IPS-20b (cell line): ENCODE data around the gene ALG14.
"Not testable (repeated sequence)": the region's sequence is repeated elsewhere in the genome, so short reads cannot be mapped to it uniquely, and the experiment has no call there.

Source experiments
- H3K27ac ChIP-seq: one replicate; pipeline ENCODE4 v1.5.1; 2013; ENCODE audit warnings: low read length
- H3K27me3 ChIP-seq: 2 replicates; pipeline ENCODE4 v1.6.1; 2013; ENCODE audit warnings: mild to moderate bottlenecking, low read length, inconsistent platforms; ENCODE audit not compliant: insufficient read depth
- H3K36me3 ChIP-seq: 2 replicates; pipeline ENCODE4 v1.6.1; 2013; ENCODE audit warnings: low read depth, mild to moderate bottlenecking, inconsistent platforms, low read length, moderate library complexity; ENCODE audit not compliant: insufficient read depth
- H3K4me1 ChIP-seq: 2 replicates; pipeline ENCODE4 v1.6.1; 2013; ENCODE audit warnings: mild to moderate bottlenecking, control low read depth, inconsistent platforms, low read length, moderate library complexity; ENCODE audit not compliant: insufficient read depth
- H3K4me3 ChIP-seq: 2 replicates; pipeline ENCODE4 v1.5.1; 2013; ENCODE audit warnings: mild to moderate bottlenecking, low read length, inconsistent platforms
- H3K9ac ChIP-seq: 2 replicates; pipeline ENCODE4 v1.6.1; 2013; ENCODE audit warnings: low read depth, mild to moderate bottlenecking, inconsistent platforms, low read length, moderate library complexity
- H3K9me3 ChIP-seq: 2 replicates; pipeline ENCODE4 v1.6.1; 2013; ENCODE audit warnings: mild to moderate bottlenecking, low read depth, low read length, inconsistent platforms; ENCODE audit not compliant: insufficient read depth

Gene ALG14

GRCh38 chr1:95039360-95040031 lies 33.3 kb downstream of the ALG14 start:
- Histone ChIP-seq H3K27ac (no peak overlapping the region), H3K9me3 (no peaks in the 10 kb centered on the region)

DNA sequence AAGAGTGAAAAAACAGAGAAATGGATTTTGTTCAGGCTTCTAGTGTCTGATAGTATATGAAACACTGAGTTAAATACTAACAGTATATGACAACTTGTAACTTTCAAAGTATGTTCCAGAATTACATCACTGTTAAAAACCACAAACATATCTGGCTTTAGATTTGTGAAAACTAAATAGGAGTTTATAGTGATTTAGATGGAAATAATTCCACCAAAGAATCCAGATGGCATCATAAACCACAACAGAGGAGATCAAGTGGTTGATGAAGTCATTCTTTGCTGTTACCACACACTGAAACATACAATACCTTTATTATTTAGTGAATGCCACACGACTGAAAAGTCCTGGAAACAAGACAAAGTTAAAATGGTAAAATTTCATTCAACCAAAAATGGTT lies 37.2 kb downstream of the ALG14 start:
- Histone ChIP-seq H3K27me3 (no peaks in the 10 kb centered on the region), H3K4me1 (no peaks in the 10 kb centered on the region), H3K27ac (no peak overlapping the region), H3K9ac (no peak overlapping the region), H3K36me3 (no peaks in the 10 kb centered on the region), H3K9me3 (no peaks in the 10 kb centered on the region), H3K4me3 (no peak overlapping the region)

More at GRCh38 chr1:95039360-95040031, 33.3 kb downstream of the ALG14 start:
- no peaks in the 10 kb centered on the region for H3K27me3 ChIP-seq
- no peak overlapping the region for H3K4me3 ChIP-seq
- H3K4me1 ChIP-seq = no peaks in the 10 kb centered on the region
- no peak overlapping the region for H3K9ac ChIP-seq
- H3K36me3 ChIP-seq = no peaks in the 10 kb centered on the region

- Histone ChIP-seq H3K27me3 (no peaks in the 10 kb centered on the region), H3K36me3 (no peaks in the 10 kb centered on the region), H3K4me3 (no peak overlapping the region), H3K27ac (no peak overlapping the region), H3K4me1 (no peaks in the 10 kb centered on the region), H3K9me3 (no peaks in the 10 kb centered on the region), H3K9ac (no peak overlapping the region)
Observed at GRCh38 chr1:95034506-95034905, 38.2 kb downstream of the ALG14 start.

DNA sequence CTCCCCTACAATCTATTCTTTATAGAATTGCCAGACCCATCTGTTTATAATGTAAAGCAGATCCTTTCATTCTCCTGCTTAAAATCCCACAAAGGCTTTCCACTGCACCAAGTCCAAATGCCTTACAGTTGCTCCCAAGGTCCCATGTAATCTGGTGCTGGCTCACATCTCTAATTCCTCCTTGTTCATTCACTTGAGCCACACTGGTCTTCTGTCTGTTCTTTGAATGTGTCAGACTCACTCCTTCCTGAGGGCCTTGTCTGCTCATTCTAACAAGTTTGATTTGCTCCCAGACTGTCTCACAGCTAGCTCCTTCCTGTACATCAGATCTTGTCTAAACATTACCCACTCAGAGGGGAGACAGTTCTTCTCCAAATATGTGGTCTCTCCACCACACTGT lies 38.9 kb downstream of the ALG14 start:
- Histone ChIP-seq H3K9ac (no peak overlapping the region), H3K9me3 (no peaks in the 10 kb centered on the region), H3K4me1 (no peaks in the 10 kb centered on the region), H3K4me3 (no peak overlapping the region), H3K27me3 (no peaks in the 10 kb centered on the region), H3K36me3 (no peaks in the 10 kb centered on the region), H3K27ac (no peak overlapping the region)

GRCh38 chr1:95029532-95029931 lies 43.2 kb downstream of the ALG14 start:
- H3K4me1 ChIP-seq = no peaks in the 10 kb centered on the region
- H3K9me3 ChIP-seq = no peaks in the 10 kb centered on the region
- H3K27ac ChIP-seq = no peak overlapping the region
- H3K4me3 ChIP-seq = no peak overlapping the region
- no peak overlapping the region for H3K9ac ChIP-seq
- no peaks in the 10 kb centered on the region for H3K36me3 ChIP-seq
- no peaks in the 10 kb centered on the region for H3K27me3 ChIP-seq

DNA sequence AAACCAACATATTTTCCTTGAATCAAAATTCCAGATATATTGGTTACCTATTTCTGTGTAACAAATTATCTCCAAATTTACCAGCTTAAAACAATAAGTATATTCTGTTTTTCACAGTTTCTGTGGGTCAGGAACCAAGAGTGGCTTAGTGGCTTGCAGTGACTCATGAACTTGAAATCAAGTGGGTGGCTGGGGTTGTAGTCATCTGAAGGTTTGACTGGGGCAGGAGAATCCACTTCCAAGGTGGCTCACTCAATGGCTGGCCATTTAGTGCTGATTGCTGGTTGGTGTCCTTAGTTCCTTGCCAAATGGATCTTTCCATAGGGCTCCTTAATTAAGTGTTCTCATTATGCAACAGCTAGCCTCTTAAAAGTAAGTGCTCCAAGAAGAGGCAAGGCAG lies 43.8 kb downstream of the ALG14 start:
- H3K9ac ChIP-seq = no peak overlapping the region
- no peaks in the 10 kb centered on the region for H3K36me3 ChIP-seq
- no peaks in the 10 kb centered on the region for H3K27me3 ChIP-seq
- no peaks in the 10 kb centered on the region for H3K4me1 ChIP-seq
- no peak overlapping the region for H3K4me3 ChIP-seq
- H3K27ac ChIP-seq = no peak overlapping the region
- no peaks in the 10 kb centered on the region for H3K9me3 ChIP-seq

GRCh38 chr1:95027046-95027445 lies 45.7 kb downstream of the ALG14 start:
- Histone ChIP-seq H3K4me1 (no peaks in the 10 kb centered on the region), H3K27me3 (no peaks in the 10 kb centered on the region), H3K36me3 (no peaks in the 10 kb centered on the region), H3K4me3 (no peak overlapping the region), H3K9ac (no peak overlapping the region), H3K27ac (no peak overlapping the region), H3K9me3 (no peaks in the 10 kb centered on the region)

- Histone ChIP-seq H3K9me3 (no peaks in the 10 kb centered on the region), H3K4me1 (no peaks in the 10 kb centered on the region), H3K36me3 (no peaks in the 10 kb centered on the region), H3K9ac (no peak overlapping the region), H3K27me3 (no peaks in the 10 kb centered on the region), H3K4me3 (no peak overlapping the region), H3K27ac (no peak overlapping the region)
Observed at GRCh38 chr1:95023399-95024043, 49.2 kb downstream of the ALG14 start.

DNA sequence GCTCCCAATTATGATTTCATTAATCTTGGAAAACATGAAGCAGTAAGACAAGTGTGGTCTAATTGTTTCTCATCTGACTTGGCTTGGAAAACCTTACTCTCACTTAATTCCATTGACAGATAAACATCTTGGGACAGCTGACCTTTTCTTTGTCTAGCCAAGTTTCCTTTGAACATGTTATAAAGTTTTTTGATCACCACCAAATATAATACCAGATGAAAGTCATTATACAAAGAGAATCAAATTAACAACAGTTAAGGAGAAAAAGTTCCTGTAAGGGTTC lies 50.2 kb downstream of the ALG14 start:
- Histone ChIP-seq H3K9ac (no peak overlapping the region), H3K4me1 (no peaks in the 10 kb centered on the region), H3K27ac (no peak overlapping the region), H3K9me3 (no peaks in the 10 kb centered on the region), H3K27me3 (no peaks in the 10 kb centered on the region), H3K4me3 (no peak overlapping the region), H3K36me3 (no peaks in the 10 kb centered on the region)

GRCh38 chr1:95021805-95022643 lies 50.7 kb downstream of the ALG14 start:
- H3K27ac ChIP-seq = no peak overlapping the region
- H3K27me3 ChIP-seq = no peaks in the 10 kb centered on the region
- no peak overlapping the region for H3K4me3 ChIP-seq
- H3K9ac ChIP-seq = no peak overlapping the region
- no peaks in the 10 kb centered on the region for H3K9me3 ChIP-seq
- no peaks in the 10 kb centered on the region for H3K36me3 ChIP-seq
- no peaks in the 10 kb centered on the region for H3K4me1 ChIP-seq

GRCh38 chr1:95021119-95021518 lies 51.6 kb downstream of the ALG14 start:
- Histone ChIP-seq H3K27me3 (no peaks in the 10 kb centered on the region), H3K9ac (no peak overlapping the region), H3K4me1 (no peaks in the 10 kb centered on the region), H3K36me3 (no peaks in the 10 kb centered on the region), H3K27ac (no peak overlapping the region), H3K9me3 (no peaks in the 10 kb centered on the region), H3K4me3 (no peak overlapping the region)

DNA sequence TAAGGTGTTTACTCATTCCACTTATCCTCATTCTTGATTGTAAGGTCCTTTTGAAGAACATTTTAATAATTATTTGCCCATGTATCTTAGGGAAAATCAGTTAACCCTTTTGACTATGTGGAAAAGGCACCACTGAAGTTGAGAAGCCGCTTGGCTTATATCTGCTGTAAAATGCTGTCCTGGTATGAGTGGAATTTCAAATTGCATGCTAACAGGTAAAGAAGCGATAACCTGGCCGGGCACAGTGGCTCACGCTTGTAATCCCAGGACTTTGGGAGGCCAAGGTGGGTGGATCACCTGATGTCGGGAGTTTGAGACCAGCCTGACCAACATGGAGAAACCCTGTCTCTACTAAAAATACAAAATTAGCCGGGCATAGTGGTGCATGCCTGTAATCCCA lies 53.3 kb downstream of the ALG14 start:
- not testable (repeated sequence) for H3K27ac ChIP-seq, H3K4me3 ChIP-seq, H3K9ac ChIP-seq, H3K9me3 ChIP-seq, H3K36me3 ChIP-seq, H3K4me1 ChIP-seq, H3K27me3 ChIP-seq
